ENCODE data around the gene AP4M1.

Gene AP4M1

GRCh38 chr7:100088095-100088620, 13.3 kb upstream of the AP4M1 start:
- no peak for DNase-seq

GRCh38 chr7:100088621-100089457, 12.6 kb upstream of the AP4M1 start, which contains the start of gene COPS6:
Gene COPS6 (plus strand): TSS chr7:100088969. CDS start chr7:100088991, 22 bp downstream.
- DNase-seq = peak; percentile 89

- DNase-seq = no peak
Observed at GRCh38 chr7:100089458-100090196, 11.8 kb upstream of the AP4M1 start.

DNA sequence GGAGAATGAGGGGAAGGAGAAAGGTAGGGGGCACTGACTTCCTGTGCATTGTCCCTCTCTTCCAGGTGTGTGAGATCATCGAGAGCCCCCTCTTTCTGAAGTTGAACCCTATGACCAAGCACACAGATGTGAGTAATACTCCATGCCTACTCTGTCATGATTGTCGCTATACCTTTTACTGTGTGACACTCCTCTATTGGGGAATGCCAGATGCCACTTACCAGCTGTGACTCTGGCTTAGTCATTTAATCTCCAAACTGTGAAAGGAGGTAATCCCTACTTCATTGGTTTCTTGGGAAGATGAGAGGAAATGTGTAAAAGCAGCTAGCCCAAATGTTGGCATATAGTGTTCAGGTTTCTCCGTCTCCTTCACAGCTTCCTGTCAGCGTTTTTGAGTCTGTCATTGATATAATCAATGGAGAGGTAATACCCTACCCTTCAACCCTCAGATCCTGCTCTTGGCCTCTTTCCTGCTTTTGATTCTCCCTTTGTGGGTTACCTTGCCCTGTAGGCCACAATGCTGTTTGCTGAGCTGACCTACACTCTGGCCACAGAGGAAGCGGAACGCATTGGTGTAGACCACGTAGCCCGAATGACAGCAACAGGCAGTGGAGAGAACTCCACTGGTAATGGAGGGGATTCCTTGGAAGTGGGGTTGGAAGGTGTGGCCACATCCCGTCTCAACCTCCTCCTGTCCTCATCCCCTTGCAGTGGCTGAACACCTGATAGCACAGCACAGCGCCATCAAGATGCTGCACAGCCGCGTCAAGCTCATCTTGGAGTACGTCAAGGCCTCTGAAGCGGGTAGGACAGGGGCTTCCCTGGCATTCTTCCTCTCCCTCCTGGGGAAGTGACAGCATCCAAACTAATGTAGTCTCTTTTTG, 10.7 kb upstream of the AP4M1 start:
- no peak for DNase-seq

GRCh38 chr7:100091411-100092181, 9.8 kb upstream of the AP4M1 start:
- no peak for DNase-seq

- DNase-seq = no peak
Observed at GRCh38 chr7:100093054-100093453, 8.4 kb upstream of the AP4M1 start.

DNA sequence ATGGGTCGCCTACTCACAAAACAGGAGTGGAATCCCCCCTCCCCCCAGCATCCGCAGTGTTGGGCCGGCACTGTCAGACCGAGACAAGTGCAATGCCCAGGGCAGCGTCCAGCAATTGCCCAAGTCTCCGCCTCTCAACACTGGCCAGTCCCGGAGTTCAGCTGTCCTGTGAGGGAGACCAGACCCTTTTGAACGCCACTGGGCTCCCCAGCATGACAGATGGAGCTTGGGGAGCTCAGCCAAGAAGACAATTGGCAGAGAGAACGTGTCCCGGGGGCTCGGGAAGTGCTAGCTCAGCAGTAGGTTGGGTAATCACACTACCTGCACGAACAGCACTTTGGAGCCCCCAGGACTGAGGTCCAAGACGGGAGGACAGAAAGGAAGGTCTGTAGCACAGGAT, 7.9 kb upstream of the AP4M1 start:
- DNase-seq = no peak

GRCh38 chr7:100093925-100094486, 7.4 kb upstream of the AP4M1 start:
- no peak for DNase-seq

- no peak for DNase-seq
Observed at GRCh38 chr7:100095289-100095688, 6.2 kb upstream of the AP4M1 start.

GRCh38 chr7:100095704-100096103, 5.7 kb upstream of the AP4M1 start:
- no peak for DNase-seq

GRCh38 chr7:100098913-100099312, 2.5 kb upstream of the AP4M1 start:
- no peak for DNase-seq

DNA sequence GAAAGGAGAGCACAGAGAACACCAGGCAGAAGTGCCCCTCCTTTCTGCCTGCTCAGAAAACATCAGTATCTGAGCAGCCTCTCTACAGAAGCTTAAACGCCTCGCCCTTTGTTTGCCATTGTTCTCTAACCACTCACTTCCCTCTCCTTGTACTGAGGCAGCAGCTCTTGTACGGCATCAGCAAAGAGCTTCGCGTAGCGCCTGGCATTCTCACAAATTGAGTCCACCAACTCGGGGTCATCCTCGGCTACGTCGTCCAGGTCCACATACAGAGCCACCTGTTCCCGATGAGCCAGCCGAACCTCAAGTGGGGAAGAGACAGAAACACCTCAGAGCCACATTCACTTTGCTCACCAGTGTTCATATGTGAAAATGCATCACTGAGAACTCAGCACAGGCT, 2.0 kb upstream of the AP4M1 start:
- DNase-seq = no peak

DNA sequence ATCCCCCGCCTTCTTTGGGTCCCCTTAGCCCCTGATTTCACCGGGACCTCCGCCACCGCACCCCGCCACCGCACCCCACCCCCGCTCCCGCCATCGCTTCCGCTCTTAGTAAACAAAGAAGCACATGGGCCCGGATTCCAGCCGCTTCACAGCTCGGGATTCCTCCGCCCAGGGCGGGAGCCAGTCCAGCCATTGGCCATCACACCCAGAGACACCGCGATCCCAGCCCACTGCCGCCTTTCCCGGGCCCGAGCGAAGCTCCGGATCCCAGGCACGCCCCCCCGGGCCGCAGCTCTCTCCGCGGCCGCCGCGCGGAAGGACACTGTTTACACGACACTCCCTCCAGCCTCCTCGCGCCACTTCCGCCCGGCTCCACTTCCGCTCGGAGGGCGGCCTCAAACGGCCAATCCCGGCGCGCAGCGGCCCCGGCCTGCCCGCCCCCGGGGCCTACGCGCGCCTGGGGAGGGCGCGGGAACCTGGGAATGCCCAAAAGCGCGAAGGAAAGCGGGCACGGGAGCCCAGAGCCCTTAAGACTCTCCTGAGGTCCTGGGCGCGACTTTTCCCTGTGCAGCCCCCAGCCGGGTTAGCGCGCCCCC, 925 bp upstream of the AP4M1 start:
- peak; percentile 87 for DNase-seq

DNA sequence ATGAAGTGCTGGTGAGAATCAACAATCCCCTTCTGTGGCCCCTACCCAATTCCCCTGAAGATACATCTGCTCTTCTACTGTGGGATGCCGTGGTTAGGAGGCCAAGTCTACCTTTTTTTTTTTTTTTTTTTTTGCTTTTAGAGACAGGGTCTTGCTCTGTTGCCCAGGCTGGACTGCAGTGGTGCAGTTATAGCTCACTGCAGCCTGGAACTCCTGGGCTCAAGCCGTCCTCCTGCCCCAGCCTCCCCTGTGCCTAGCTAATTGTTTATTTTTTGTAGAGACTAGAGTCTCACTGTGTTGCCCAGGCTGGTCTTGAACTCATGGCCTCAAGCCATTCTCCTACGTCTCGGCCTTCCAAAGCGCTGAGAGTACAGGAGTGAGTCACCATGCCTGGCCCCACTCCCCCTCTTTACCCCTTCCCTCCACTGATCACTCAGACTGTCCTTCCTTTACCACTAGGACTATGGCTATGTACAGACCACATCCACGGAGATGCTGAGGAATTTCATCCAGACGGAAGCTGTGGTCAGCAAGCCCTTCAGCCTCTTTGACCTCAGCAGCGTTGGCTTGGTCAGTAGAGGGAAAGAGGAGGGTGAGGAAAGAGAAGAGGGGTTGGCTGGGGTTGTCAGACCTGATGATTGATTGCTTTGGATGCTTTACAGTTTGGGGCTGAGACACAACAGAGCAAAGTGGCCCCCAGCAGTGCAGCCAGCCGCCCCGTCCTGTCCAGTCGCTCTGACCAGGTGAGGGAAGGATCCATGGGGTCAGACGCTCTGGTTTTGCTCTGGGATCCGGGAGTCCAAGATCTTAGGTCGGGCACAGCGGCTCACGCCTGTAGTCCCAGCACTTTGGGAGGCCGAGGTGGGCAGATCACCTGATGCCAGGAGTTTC, 1.8 kb downstream of the AP4M1 start:
- DNase-seq = no peak

- DNase-seq = no peak
Observed at GRCh38 chr7:100105534-100105933, 4.1 kb downstream of the AP4M1 start.

DNA sequence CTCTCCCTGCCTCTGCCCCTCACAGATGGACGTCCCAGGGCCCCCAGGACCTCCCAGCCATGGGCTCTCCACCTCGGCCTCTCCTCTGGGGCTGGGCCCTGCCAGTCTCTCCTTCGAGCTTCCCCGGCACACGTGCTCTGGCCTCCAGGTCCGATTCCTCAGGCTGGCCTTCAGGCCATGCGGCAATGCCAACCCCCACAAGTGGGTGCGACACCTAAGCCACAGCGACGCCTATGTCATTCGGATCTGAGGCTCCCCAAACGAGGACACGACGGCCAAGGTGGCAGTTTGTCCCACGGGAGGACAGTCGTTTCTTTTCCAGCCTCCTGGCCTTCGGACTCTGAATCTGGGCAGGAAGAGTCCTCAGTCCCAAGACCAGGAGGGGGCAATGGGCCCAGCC, 5.2 kb downstream of the AP4M1 start:
- DNase-seq = no peak

DNA sequence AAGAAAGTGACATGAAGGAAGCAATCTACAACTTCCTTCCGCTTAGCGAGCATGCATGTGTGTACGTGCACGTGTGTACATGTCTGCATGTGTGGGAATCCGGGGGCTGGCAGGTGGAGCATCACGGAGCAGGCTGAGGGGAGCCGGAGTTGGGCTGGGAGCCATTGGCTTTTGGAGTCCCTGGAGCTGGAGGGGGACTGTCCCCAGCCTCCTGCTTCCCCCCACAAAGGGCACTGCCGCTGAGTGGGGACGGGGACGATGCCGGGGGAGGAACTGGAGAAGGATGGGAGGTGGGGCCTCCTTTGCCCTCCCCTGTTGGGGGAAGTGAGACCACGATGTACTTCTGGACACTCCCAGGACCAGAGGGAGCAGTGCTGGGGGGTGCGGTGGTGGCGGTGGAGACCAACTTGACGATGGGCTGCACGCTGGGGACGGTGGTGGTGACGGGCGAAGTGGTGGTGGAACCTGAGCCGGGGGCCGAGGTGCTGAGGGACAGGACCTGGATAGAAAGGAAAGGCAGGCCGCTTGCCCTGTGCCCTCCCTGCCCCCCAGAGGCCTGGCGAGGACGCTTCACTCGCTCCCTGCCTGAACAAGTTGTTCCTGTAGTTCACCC, 5.8 kb downstream of the AP4M1 start:
- no peak for DNase-seq

DNA sequence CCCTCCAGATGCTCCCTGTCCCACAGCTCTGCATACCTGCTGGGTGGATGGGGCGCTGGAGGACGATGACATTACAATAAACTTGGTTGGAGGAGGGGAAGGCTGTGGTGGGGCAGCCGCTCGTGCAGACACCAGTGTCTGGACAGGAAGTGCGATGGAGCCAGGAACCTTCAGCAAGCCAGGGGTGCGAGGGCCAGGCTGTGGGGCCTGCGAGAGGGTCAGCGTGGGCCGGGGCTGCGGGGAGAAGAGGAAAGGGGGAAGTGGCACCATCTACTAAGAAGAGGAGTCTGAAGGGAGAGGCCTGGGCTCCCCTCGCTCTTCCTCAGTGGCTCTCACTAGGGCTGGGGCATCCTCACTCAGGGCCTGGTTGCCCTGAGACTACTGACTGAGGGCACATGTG, 6.4 kb downstream of the AP4M1 start:
- no peak for DNase-seq

DNA sequence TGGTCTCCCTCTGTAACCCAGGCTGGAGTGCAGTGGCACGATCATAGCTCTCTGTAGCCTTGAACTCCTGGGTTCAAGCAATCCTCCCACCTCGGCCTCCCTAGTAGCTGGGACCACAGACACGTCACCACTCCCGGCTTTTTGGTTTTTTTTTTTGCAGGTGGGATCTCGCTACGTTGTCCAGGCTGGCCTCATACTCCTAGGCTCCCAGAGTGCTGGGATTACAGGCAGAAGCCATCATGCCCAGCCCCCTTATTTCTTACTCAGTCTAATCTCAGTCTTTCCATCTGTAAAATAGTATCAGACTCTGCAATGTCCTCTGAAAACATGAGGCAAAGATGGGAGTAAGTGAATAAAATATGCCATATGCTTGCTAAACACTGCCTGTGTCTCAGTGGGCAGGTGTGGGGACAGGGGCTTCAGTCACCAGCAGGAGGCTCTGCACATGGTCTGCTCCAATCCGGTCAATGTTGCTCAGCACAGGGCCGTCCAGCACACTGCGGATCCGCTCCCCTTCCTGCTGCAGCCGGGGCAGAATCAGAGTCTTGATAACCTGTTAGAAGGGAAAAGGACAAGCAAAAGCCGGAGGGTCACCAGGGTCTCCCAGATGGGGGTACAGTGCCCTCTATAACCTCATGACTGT, 8.2 kb downstream of the AP4M1 start:
- DNase-seq = no peak

All from activated naive CD4-positive, alpha-beta T cell treated with Interleukin-2 at 50 U/mL for 16 hours (primary cell).